Ishikawa (cell line): ENCODE data around the gene GABRB1.

Experiments
- EGR1 ChIP-seq: IDR thresholded peaks from 2 replicates; pipeline ENCODE4 v1.6.1; 2012
- RAD21 ChIP-seq: IDR thresholded peaks from 2 replicates; pipeline ENCODE4 v1.6.1; 2012; ENCODE audit warnings: low read depth
- REST ChIP-seq: IDR thresholded peaks from 2 replicates; pipeline ENCODE4 v1.6.1; 2012; ENCODE audit warnings: low read depth, mild to moderate bottlenecking
- TAF1 ChIP-seq: IDR thresholded peaks from 2 replicates; pipeline ENCODE4 v1.6.1; 2012; ENCODE audit warnings: low read depth, mild to moderate bottlenecking
- TCF12 ChIP-seq: IDR thresholded peaks from 2 replicates; pipeline ENCODE4 v1.6.1; 2012; ENCODE audit warnings: low read depth
- TEAD4 ChIP-seq: IDR thresholded peaks from 2 replicates; pipeline ENCODE4 v1.6.1; 2012
- ZBTB7A ChIP-seq: IDR thresholded peaks from 2 replicates; pipeline ENCODE4 v1.6.1; 2012; ENCODE audit warnings: low read depth
- TF ChIP-seq, protein P1 (sequence below): IDR thresholded peaks from 2 replicates; pipeline ENCODE4 v1.6.1; 2012

GRCh38 chr4:47104986-47105385, 73.6 kb downstream of the GABRB1 start:
- TF ChIP-seq REST, result no peak
- TF ChIP-seq ZBTB7A, result no peak
- no peak for TF ChIP-seq TEAD4
- TF ChIP-seq TCF12, result no peak
- TF ChIP-seq RAD21, result no peak
- TF ChIP-seq, protein P1, sequence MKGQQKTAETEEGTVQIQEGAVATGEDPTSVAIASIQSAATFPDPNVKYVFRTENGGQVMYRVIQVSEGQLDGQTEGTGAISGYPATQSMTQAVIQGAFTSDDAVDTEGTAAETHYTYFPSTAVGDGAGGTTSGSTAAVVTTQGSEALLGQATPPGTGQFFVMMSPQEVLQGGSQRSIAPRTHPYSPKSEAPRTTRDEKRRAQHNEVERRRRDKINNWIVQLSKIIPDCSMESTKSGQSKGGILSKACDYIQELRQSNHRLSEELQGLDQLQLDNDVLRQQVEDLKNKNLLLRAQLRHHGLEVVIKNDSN, result no peak
- TF ChIP-seq EGR1, result no peak
- TF ChIP-seq TAF1, result no peak
